ENCODE data around the gene PDE4B.
A peak's percentile ranks its signal among the peaks of the same experiment; 100 is the strongest.

PDE4B gene

GRCh38 chr1:66240491-66241484, 448.1 kb downstream of the PDE4B start:
- DNase-seq (ENCODE audit: low read depth), result no peak

- DNase-seq (ENCODE audit: low read depth), result peak; percentile 66
Measured at GRCh38 chr1:66242646-66243547, 450.2 kb downstream of the PDE4B start.

- no peak for DNase-seq (ENCODE audit: low read depth)
Measured at GRCh38 chr1:66243548-66244130, 450.9 kb downstream of the PDE4B start.

- no peak for DNase-seq (ENCODE audit: low read depth)
Measured at GRCh38 chr1:66244429-66244828, 451.7 kb downstream of the PDE4B start.

- DNase-seq (ENCODE audit: low read depth), result no peak
Measured at GRCh38 chr1:66245691-66246090, 453.0 kb downstream of the PDE4B start.

- no peak for DNase-seq (ENCODE audit: low read depth)
Measured at GRCh38 chr1:66246351-66247269, 453.9 kb downstream of the PDE4B start.

GRCh38 chr1:66247415-66248208, 454.9 kb downstream of the PDE4B start:
- no peak for DNase-seq (ENCODE audit: low read depth)

- no peak for DNase-seq (ENCODE audit: low read depth)
Measured at GRCh38 chr1:66248257-66248656, 455.6 kb downstream of the PDE4B start.

- no peak for DNase-seq (ENCODE audit: low read depth)
Measured at GRCh38 chr1:66248746-66249145, 456.1 kb downstream of the PDE4B start.

- no peak for DNase-seq (ENCODE audit: low read depth)
Measured at GRCh38 chr1:66250075-66250474, 457.4 kb downstream of the PDE4B start.

GRCh38 chr1:66250478-66250877, 457.8 kb downstream of the PDE4B start:
- DNase-seq (ENCODE audit: low read depth), result no peak

GRCh38 chr1:66251546-66251945, 458.9 kb downstream of the PDE4B start:
- DNase-seq (ENCODE audit: low read depth), result no peak

- DNase-seq (ENCODE audit: low read depth), result no peak
Measured at GRCh38 chr1:66253330-66253921, 460.7 kb downstream of the PDE4B start.

- no peak for DNase-seq (ENCODE audit: low read depth)
Measured at GRCh38 chr1:66254785-66255184, 462.1 kb downstream of the PDE4B start.

GRCh38 chr1:66256629-66257572, 464.2 kb downstream of the PDE4B start:
- DNase-seq (ENCODE audit: low read depth), result no peak

GRCh38 chr1:66258404-66259105, 465.9 kb downstream of the PDE4B start:
- DNase-seq (ENCODE audit: low read depth), result no peak

- DNase-seq (ENCODE audit: low read depth), result no peak
Measured at GRCh38 chr1:66261364-66261763, 468.7 kb downstream of the PDE4B start.

Measured in stimulated activated CD4-positive, alpha-beta T cell treated with anti-CD3 and anti-CD28 coated beads, Interleukin-2, amount 100 ng/mL, for 4 hours (primary cell).